GM23248 (cell line): Measurements from ENCODE around the gene SLC2A6.

ENCODE experiments used
- EZH2 ChIP-seq: fragments of 200-600 bp; sonication (generic); IDR thresholded peaks from 2 replicates; pipeline ENCODE4 v1.6.1; 2018; ENCODE audit warnings: antibody characterized with exemption, mild to moderate bottlenecking; ENCODE audit not compliant: insufficient read depth, poor library complexity, severe bottlenecking
- EZH2phosphoT487 ChIP-seq: fragments of 200-600 bp; sonication (generic); IDR thresholded peaks from 2 replicates; pipeline ENCODE4 v1.6.1; 2018; ENCODE audit warnings: antibody characterized with exemption, moderate library complexity, mild to moderate bottlenecking, low read depth; ENCODE audit not compliant: insufficient read depth

DNA sequence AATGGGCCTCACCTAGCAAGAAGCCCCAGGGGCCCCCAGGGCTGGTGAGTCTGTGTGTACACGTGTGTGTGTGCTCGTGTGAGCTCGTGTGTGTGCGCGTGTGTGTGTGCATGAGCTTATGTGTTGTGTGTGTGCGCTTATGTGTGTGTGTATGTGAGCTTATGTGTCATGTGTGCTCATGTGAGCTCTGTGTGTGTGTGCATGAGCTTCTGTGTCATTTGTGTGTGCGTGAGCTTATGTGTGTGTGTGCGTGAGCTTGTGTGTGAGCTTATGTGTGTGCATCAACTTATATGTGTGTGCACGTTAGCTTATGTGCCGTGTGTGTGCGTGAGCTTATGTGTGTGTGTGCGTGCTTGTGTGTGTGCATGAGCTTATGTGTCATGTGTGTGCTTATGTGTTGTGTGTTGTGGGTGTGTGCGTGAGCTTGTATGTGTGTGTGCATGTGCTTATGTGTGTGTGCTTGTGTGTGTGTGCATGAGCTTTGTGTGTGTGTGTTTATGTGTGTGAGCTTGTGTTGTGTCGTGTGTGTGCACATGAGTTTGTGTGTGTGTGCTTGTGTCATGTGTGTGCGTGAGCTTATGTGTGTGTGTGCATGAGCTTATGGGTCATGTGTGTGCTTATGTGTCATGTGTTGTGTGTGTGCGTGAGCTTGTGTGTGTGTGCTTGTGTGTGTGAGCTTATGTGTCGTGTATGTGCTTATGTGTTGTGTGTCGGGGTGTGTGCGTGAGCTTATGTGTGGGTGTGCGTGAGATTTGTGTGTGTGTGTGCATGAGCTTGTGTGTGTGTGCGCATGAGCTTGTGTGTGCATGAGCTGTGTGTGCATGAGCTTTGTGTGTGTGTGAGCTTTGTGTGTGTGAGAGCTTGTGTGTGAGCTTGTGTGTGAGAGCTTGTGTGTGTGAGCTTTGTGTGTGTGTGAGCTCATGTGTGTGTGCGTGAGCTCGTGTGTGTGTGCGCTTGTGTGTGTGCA lies 16.7 kb upstream of the SLC2A6 start:
- TF ChIP-seq EZH2phosphoT487 (no peak), EZH2 (no peak)
